Transverse colon (tissue), 3 donors: Measurements from ENCODE around the gene HIVEP3.

Source experiments
- CTCF ChIP-seq, 5 experiments: fragments of 200-600 bp in 3 of 5; fragments of 450-650 bp in 2 of 5; sonication (generic) in 3 of 5; IDR thresholded peaks; 1 replicate in 2 of 5; 2 replicates in 3 of 5; pipeline ENCODE4 v1.5.1; 2016 to 2017; ENCODE audit warnings: antibody characterized with exemption in 5 of 5, inconsistent platforms in 3 of 5, mild to moderate bottlenecking in 2 of 5, moderate library complexity in 1 of 5
- EP300 ChIP-seq: sonication (generic); formaldehyde crosslinking; IDR thresholded peaks from one replicate; pipeline ENCODE4 v1.6.1; 2017; ENCODE audit warnings: antibody characterized with exemption, low read depth
- POLR2A ChIP-seq: fragments of 450-650 bp; IDR thresholded peaks from one replicate; pipeline ENCODE4 v1.6.1; 2016; ENCODE audit warnings: antibody characterized with exemption, mild to moderate bottlenecking, moderate library complexity

GRCh38 chr1:41954533-41954944 is 35.8 kb upstream of the HIVEP3 start:
- TF ChIP-seq CTCF (IDR thresholded peaks at IDR 0.05) (no peak), POLR2A (no peak), EP300 (no peak)
